Esophagus squamous epithelium (tissue), 4 donors: ENCODE data around the gene ZYX.

ENCODE experiments used
- POLR2A ChIP-seq, 4 donors: fragments of 450-650 bp; IDR thresholded peaks; one replicate each; pipeline ENCODE4 v1.6.1; 2017; ENCODE audit warnings: antibody characterized with exemption in 4 of 4, mild to moderate bottlenecking in 4 of 4, moderate library complexity in 3 of 4
- TF ChIP-seq, protein P1 (sequence below), 6 experiments: fragments of 450-650 bp in 4 of 6; fragments of 200-600 bp in 2 of 6; sonication (generic) in 2 of 6; IDR thresholded peaks; one replicate each; pipeline ENCODE4 v1.5.1; 2016 to 2019; ENCODE audit warnings: antibody characterized with exemption in 6 of 6, mild to moderate bottlenecking in 4 of 6, moderate library complexity in 4 of 6

DNA sequence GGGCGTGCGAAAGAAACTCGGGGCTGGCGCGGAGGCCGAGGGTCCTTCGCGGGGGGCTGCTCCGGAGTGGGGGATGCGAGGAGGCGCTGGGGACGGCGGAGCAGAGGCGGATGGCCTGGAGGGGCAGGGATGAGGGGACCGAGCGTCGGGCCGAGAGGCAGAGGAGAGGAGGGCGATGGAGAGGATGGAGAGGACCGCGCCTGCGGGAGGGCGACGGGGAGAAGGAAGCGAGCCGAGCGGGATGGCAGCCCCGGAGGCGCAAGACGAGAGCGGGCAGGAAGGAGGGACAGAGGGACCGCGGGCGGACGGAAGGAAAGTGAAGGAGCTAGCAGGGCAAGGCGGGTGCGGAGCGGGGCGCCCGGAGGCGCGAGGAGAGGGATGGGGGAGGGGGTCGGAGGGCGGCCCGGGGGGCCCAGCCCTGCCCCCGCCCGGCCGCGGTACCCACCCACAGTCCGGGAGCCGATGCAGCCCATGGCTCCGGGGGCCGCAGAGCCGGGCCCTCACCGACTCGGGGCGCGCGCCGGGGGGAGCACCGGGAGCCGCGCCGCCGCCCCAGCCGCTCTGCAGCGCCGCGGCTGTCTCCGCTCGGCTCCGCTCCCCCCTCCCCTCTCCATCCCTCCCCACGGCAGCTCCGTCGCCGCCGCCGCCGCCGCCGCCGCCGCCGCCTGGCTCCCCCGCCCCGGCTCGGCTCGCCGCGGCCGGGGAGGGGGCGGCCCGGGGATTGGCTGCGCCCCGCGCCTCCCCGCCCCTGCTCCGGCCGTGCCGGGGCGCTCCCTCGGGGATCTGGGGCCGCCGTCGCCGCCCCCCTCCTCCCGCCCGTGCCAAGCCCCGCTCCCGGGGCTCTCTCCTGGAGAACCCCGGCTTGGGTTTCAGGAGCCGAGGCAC, 18.8 kb upstream of the ZYX start, which contains the start of gene FAM131B:
- TF ChIP-seq, protein P1, sequence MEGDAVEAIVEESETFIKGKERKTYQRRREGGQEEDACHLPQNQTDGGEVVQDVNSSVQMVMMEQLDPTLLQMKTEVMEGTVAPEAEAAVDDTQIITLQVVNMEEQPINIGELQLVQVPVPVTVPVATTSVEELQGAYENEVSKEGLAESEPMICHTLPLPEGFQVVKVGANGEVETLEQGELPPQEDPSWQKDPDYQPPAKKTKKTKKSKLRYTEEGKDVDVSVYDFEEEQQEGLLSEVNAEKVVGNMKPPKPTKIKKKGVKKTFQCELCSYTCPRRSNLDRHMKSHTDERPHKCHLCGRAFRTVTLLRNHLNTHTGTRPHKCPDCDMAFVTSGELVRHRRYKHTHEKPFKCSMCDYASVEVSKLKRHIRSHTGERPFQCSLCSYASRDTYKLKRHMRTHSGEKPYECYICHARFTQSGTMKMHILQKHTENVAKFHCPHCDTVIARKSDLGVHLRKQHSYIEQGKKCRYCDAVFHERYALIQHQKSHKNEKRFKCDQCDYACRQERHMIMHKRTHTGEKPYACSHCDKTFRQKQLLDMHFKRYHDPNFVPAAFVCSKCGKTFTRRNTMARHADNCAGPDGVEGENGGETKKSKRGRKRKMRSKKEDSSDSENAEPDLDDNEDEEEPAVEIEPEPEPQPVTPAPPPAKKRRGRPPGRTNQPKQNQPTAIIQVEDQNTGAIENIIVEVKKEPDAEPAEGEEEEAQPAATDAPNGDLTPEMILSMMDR (IDR thresholded peaks at IDR 0.05), result no peak
- no peak for TF ChIP-seq POLR2A (IDR thresholded peaks at IDR 0.05)
